ENCODE data around the gene EVA1A.

EVA1A gene

GRCh38 chr2:75604484-75604883 is 43.7 kb upstream of the EVA1A start:
- H3K27ac ChIP-seq (ENCODE audit: extremely low read depth, low read depth, low read length) = no peak overlapping the region
- H3K4me1 ChIP-seq (ENCODE audit: control insufficient read depth, insufficient read depth, low read length) = no peaks in the 10 kb centered on the region
- no peak for TF ChIP-seq ZNF777 (tag by site-specific recombination; IDR thresholded peaks at IDR 0.05; ENCODE audit: borderline replicate concordance)
- TF ChIP-seq ZNF280C (tag by site-specific recombination; IDR thresholded peaks at IDR 0.05) = no peak
- TF ChIP-seq ZNF513 (tag by site-specific recombination; IDR thresholded peaks at IDR 0.05) = no peak
- TF ChIP-seq ZBTB10 (tag by site-specific recombination; IDR thresholded peaks at IDR 0.05) = no peak
- CTCF ChIA-PET = interaction anchor here (0.8 to 5.4 kb wide), 2 partner anchors 42 to 139 kb away, joined by 3 to 48 read pairs; no protein-coding TSS in a partner anchor
- H3K36me3 ChIP-seq (ENCODE audit: control insufficient read depth in 2 of 2, insufficient read depth in 1 of 2, low read length in 2 of 2) = no peaks in the 10 kb centered on the region
- H3K9me3 ChIP-seq (ENCODE audit: control insufficient read depth, insufficient read depth, low read depth, low read length) = no peaks in the 10 kb centered on the region
- H3K4me3 ChIP-seq (ENCODE audit: low read depth, low read length) = no peak overlapping the region
- POLR2A ChIA-PET = no interaction called here

- no peak overlapping the region for H3K4me3 ChIP-seq (ENCODE audit: low read depth, low read length)
- CTCF ChIA-PET = interaction anchor here (0.7 to 5.4 kb wide), 4 partner anchors 42 to 536 kb away, joined by 3 to 48 read pairs (median 6); no protein-coding TSS in a partner anchor
- POLR2A ChIA-PET = interaction anchor here (0.6 kb wide), 1 partner anchor 66 kb away, joined by 3 read pairs; no protein-coding TSS in a partner anchor
- no peak overlapping the region for H3K27ac ChIP-seq (ENCODE audit: extremely low read depth, low read depth, low read length)
- no peaks in the 10 kb centered on the region for H3K4me1 ChIP-seq (ENCODE audit: control insufficient read depth, insufficient read depth, low read length)
- no peaks in the 10 kb centered on the region for H3K9me3 ChIP-seq (ENCODE audit: control insufficient read depth, insufficient read depth, low read depth, low read length)
- no peaks in the 10 kb centered on the region for H3K36me3 ChIP-seq (ENCODE audit: control insufficient read depth in 2 of 2, insufficient read depth in 1 of 2, low read length in 2 of 2)
- no peak for TF ChIP-seq ZNF843 (tag by site-specific recombination; IDR thresholded peaks at IDR 0.05)
- no peak for TF ChIP-seq ZNF23 (tag by site-specific recombination; IDR thresholded peaks at IDR 0.05; ENCODE audit: borderline replicate concordance)
- TF ChIP-seq ZSCAN16 (tag by site-specific recombination; IDR thresholded peaks at IDR 0.05) = no peak
- no peak for TF ChIP-seq ZNF48 (tag by site-specific recombination; IDR thresholded peaks at IDR 0.05)
- TF ChIP-seq ZNF37A (tag by site-specific recombination; IDR thresholded peaks at IDR 0.05) = no peak
- TF ChIP-seq ZNF140 (tag by site-specific recombination; IDR thresholded peaks at IDR 0.05) = no peak
- no peak for TF ChIP-seq ZNF76 (tag by site-specific recombination; IDR thresholded peaks at IDR 0.05; ENCODE audit: borderline replicate concordance, low read depth)
- no peak for TF ChIP-seq ZBTB20 (tag by site-specific recombination; IDR thresholded peaks at IDR 0.05)
- TF ChIP-seq HOXA7 (CRISPR knock-in tag; IDR thresholded peaks at IDR 0.05; ENCODE audit: borderline replicate concordance) = no peak
- TF ChIP-seq FEZF1 (tag by site-specific recombination; IDR thresholded peaks at IDR 0.05) = no peak
- no peak for TF ChIP-seq TSHZ1 (tag by site-specific recombination; IDR thresholded peaks at IDR 0.05; ENCODE audit: borderline replicate concordance)
- no peak for TF ChIP-seq ZFP69B (tag by site-specific recombination; IDR thresholded peaks at IDR 0.05)
- TF ChIP-seq ZNF837 (tag by site-specific recombination; IDR thresholded peaks at IDR 0.05) = no peak
- TF ChIP-seq ZFP41 (tag by site-specific recombination; IDR thresholded peaks at IDR 0.05; ENCODE audit: borderline replicate concordance) = no peak
- no peak for TF ChIP-seq ZNF362 (tag by site-specific recombination; IDR thresholded peaks at IDR 0.05)
- no peak for TF ChIP-seq PRDM10 (tag by site-specific recombination; IDR thresholded peaks at IDR 0.05)
Measured at GRCh38 chr2:75603477-75603876, 42.7 kb upstream of the EVA1A start.
